Omental fat pad (tissue), 4 donors: ENCODE data around the gene SYT9. TPM values are rescaled to one million over a fixed set of nuclear protein-coding genes. Genes with fewer than 3 reads are reported as not detected.
A peak's percentile ranks its signal among the peaks of the same experiment; 100 is the strongest.

ENCODE experiments used
- ATAC-seq: fragments of 150-250 bp; one replicate; pipeline ENCODE4 v1.9.1; 2016; ENCODE audit warnings: mild to moderate bottlenecking, moderate library complexity; ENCODE audit not compliant: low FRiP score
- DNase-seq: peaks from one replicate; pipeline ENCODE4 v3.0.0-alpha.2; 2019; ENCODE audit warnings: low spot score
- CTCF ChIP-seq, 3 donors: fragments of 450-650 bp; IDR thresholded peaks; one replicate each; pipeline ENCODE4 v1.5.1; 2016 to 2017; ENCODE audit warnings: antibody characterized with exemption in 3 of 3, mild to moderate bottlenecking in 3 of 3, moderate library complexity in 2 of 3
- total RNA-seq, 4 donors: library from RNA; depleted of rRNA; stranded (reverse); fragments of >200 nt; gene quantifications; one replicate each; pipeline ENCODE4 v1.1.0, GENCODE V29; 2016

Gene SYT9
- total RNA-seq, 4 donors from 2014 or later = 0.13 to 0.46 TPM; not detected in 2

- DNase-seq = no peak
- ATAC-seq = no peak
- no peak for TF ChIP-seq CTCF (IDR thresholded peaks at IDR 0.05)
Observed at GRCh38 chr11:7486098-7486780, 234.5 kb downstream of the SYT9 start.

DNA sequence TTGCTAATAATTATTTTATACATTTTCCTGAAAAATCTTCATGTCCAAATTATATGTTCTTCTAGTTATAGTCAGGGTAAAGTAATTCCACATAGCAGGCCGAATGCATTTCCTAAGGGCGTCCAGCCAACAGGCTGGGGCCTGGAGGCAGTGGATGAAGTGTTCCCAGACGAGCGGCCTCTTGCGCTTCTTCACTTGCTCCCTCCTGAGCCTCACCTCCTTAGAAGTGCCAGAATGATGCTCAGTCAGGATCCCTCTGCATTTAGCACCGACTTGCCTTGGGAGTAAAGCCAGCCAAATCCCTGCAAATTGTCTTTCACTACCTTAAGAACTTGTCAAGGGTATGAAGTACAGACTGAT is 235.1 kb downstream of the SYT9 start:
- ATAC-seq = no peak
- no peak for TF ChIP-seq CTCF (IDR thresholded peaks at IDR 0.05)
- no peak for DNase-seq

- TF ChIP-seq CTCF (IDR thresholded peaks at IDR 0.05) = no peak
- DNase-seq = no peak
- no peak for ATAC-seq
Observed at GRCh38 chr11:7487360-7487759, 235.7 kb downstream of the SYT9 start.

DNA sequence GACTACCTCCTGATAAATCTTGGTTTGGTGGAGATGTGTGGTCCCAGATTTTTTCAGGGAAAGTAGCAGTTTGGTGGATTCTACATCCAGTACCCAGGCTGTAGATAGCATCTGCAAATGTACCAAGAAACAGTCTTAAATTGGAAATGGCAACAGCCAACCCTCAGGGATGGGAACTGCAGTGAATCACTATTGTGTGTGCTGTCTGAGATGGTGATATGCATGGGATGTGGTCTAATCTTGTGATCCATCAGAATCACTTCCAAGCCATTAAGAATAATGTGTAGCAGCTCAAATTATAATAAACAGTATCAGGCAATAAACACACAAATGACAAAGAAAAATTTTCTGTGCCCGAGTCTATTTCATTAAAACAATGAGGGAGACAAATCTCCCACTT is 237.0 kb downstream of the SYT9 start:
- DNase-seq (no peak), ATAC-seq (no peak)
- TF ChIP-seq CTCF (IDR thresholded peaks at IDR 0.05) = no peak

DNA sequence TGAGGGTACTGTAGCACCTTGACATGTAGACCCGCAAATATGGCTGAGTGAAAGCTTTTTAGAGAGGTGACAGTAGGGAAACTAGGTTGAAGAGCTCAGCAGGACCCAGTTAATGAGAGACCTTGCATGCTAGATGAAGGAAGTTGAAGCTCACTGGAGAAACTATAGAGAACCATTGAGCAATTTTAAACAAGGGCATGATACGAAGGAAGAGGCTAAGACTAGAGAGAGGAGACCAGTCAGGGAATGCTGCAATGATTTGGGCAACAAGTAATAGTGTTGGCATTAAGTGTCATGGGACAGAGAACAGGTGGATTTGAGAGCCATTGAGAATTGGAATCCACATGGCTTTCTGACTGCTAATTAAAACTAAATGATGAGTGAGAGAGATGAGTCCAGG is 237.7 kb downstream of the SYT9 start:
- no peak for ATAC-seq

DNA sequence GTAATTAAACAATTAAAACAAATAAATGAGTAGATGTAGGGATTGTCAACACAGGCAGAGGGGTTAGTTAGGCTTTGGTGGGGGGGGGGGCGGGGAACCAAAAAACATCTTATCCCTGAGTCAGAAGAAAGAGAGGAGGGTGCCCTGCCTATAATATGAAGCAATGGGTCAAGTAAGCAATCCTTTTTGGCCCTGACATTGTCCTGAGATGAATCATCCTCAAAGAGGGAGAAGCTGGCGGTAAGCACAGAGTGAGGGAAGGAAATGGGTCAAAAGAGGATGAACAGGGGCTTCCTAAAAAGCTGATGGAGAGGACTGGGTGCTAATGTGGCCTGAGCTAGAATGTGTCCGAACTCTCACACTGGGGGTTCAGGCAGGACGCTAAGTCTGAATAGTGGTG is 238.3 kb downstream of the SYT9 start:
- ATAC-seq = peak; percentile 88
- no peak for DNase-seq
- TF ChIP-seq CTCF (IDR thresholded peaks at IDR 0.05) = no peak

More for the DNA sequence above, 237.7 kb downstream of the SYT9 start:
- no peak for DNase-seq
- TF ChIP-seq CTCF (IDR thresholded peaks at IDR 0.05) = no peak

DNA sequence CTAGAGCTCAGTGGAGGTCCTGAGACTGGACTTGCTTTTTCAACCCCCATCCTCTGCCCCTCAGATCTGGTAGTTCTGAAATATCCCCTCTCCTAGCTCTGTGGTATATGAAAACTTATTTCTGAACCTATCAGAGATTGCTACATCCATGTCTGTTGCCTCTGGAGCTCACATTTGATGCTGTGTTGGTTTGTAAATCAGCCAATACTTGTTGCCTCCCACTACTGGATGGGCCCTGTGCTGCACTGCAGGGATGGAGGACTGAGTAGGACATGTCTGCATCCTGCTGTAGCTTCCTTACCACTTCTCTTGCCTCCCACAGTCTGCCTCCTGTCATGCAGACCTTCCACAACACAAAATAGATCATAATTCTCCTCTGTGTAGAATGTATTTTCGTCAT is 238.8 kb downstream of the SYT9 start:
- DNase-seq = no peak
- peak; percentile 53 for ATAC-seq

More for the DNA sequence above, 238.8 kb downstream of the SYT9 start:
- no peak for TF ChIP-seq CTCF (IDR thresholded peaks at IDR 0.05)
